NCI-H510A treated with DMSO at 0.1 percent for 48 hours (cell line): ENCODE data around the gene S1PR1.
A peak's percentile ranks its signal among the peaks of the same experiment; 100 is the strongest.

Experiments
- DNase-seq: peaks from one replicate; lab custom pipeline; 2025; lab: John Stamatoyannopoulos, UW

The S1PR1 gene

DNA sequence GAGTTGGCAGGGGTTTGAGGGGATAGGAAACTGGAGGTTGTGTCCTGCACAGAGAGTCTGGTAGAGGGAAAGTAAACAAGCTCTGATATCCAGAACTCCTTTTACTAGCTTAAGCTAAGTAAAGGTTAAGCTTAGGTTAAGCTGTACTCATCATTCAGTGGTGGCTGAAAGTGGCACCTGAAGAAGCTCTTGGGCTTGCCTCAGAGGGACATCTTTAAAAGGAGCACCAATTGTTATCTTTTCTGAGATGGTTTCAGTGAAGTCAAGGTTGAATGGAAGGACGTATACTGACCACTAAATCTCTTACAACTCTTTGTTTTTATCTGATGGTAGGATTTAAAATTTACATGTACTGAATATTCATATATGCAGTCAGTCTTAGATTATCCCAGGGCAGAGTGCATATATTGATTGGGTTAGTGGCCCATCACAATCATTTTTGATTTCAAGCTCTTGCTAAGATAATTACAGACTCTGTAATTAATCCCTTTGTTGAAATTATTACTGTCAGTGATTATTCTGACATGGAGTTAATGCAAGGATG is 43.3 kb downstream of the S1PR1 start:
- no peak for DNase-seq

- no peak for DNase-seq
Measured at GRCh38 chr1:101280942-101281654, 44.3 kb downstream of the S1PR1 start.

DNA sequence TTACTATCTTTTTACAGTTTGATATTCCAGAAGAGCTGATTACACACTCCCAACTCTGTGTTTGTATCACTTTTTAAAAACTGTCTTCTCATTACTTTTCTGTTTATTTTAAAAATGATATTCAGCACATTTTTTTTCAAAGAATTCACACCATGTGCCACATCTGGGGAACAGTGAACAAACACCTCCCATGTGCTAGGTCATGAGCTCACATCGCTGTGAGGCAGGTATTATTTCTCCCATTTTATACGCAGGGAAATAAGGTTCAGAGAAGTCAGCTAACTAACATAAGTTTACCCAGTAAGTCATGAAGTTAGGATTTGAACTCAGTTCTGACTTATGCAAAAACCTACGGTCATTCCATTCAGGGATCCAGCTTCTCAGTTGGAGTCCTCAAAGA is 44.9 kb downstream of the S1PR1 start:
- DNase-seq = no peak

DNA sequence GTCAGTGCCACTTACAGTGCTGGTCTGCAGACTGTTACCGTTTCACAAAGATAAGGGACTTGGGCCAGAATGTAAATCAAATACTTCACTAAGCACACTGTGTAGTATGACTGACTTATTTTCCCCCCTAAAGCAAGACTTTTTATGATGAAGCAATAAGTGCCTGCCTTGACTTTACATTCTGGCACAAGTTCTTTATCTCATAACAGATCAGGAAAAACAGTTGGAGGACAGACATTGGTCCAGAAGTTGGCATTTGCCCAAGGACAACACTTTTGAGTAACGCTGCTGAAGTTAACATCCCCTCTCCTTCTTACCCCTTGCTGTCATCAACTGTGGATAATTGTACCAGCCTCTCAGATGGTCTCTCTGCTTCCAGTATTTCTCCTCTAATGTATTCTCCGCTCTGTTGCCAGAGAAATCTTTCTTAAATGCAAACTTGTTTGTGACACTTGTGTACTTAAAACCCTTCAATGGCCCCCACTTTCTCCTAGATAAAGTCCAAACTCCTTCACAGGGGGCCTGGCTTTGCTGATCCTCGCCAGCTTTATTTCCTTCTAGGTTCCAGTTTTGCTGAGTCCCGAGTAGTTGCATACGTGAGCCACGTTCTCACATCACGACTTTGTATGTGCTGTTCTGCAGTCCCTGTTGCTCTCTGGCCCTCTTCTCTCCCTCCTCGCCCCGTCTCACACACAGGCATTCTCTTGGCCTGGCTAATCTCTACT is 45.7 kb downstream of the S1PR1 start:
- DNase-seq = no peak

DNA sequence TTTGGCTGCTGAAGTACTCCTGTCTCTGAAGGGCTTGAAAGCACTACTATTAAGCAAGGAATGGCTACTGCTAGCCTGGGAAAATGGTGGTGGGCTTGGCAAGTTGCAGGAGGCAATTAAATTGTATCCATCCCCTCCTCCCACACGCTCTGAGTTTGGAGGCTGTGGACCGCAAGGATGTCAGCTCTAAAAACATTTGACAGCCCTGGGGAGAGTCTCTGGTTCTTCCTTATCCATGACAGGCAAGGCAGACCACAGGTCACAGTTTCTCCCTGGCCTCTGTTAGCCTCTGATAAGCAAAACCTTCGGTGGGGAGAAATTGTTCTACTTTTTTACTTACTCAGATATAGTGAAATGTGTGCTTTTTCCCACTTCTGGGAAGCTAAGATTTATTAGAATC is 46.6 kb downstream of the S1PR1 start:
- DNase-seq = no peak

DNA sequence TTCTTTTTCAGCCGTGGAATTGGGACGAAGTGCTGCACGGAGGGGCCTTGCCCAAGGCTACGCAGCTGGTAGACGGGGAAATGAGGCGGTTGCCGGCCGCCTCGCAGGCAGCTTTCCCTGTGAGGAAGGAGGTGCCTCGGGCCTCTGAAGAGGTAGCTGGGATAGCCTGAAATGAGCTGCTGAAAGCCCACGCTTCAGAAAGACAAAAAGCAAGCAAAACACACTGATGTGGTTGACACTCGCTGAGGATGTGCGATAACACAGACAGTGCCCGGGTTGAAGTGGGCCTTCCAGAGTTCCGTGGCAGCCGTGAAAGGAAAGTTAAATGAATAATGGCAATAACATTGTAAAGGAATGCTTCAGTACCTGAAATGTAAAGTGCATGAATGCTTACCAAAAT is 47.2 kb downstream of the S1PR1 start:
- no peak for DNase-seq

DNA sequence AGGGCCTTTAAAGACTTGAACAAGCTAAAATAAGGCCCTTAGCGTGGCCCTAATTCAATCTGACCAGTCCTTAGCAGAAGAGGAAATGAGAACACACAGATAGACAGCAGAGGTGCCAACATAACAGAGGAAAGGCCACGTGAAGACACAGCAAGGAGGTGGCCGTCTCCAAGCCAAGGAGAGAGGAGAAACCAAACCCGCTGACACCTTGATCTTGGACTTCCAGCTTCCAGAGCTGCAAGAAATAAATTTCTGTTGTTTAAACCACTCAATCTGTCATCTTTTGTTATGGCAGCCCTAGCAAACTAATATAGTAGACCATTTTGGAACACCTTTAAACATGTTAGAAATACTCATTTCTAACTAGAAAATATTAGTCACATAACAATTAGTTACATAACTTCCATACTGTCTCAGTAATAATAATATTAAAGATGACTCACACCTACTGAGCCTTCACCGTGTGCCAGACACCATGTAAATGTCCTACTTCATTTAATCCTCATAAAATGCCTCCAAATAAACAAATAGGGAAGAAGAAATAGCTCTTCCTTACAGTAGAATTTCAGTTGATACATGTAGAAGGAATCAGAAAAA is 47.9 kb downstream of the S1PR1 start:
- DNase-seq = no peak

DNA sequence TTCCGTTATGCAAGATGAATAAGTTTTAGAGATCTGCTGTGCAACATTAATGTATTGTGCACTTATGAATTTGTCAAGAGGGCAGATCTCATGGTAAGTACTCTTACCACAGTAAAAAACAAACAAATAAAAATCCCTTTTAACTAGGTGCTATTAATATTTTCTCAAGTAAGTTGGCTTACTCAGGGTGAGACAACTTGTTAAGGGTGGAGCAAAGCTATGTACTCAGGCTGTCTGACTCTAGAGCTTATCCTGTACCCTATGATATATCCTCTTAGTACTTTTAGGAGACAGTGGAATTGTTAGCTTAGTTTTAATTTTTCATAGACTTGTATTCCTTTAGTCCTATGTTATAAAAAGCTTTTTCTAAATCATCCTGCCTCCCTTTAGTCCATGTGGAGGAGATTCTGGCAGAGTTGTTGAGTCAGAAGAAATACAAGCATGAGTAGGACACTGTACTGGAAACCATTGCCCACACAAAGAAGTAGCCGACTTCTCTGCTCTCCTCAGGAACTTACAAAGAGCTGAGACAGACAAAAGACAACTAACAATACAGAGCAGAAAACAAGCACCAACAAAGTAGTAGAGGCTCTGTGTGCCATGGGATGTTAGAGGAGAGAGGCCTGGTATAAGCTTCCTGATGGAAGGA is 49.2 kb downstream of the S1PR1 start:
- DNase-seq = no peak

DNA sequence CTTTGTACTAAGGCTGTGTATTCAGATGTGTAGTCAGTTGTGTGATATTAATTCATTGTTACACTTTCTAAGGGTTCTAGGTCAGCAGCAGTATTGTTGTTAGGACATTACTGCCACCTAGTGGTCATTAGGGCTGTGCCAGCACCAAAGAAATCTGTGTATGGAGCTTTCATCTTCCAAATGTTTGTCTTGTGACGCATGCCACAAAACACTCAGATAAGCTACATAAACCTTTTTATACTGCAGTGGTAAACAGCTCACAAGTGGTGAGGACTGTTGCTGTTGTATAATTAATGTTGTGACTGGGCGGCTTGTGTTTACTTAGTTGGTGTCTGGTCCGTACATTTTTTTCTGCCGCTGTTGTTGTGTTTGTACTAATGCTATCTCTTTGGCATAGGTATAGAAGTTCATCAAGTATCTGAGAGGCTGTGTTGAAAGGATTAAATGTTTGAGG is 51.7 kb downstream of the S1PR1 start:
- DNase-seq = peak; percentile 71

GRCh38 chr1:101290119-101290921 is 53.5 kb downstream of the S1PR1 start:
- DNase-seq = no peak
